Stimulated activated naive CD4-positive, alpha-beta T cell (primary cell): Measurements from ENCODE around the gene CFDP1.

Source experiments
- DNase-seq, 6 experiments: peaks; one replicate each; lab custom pipeline; 2025; lab: John Stamatoyannopoulos, UW

Gene CFDP1

GRCh38 chr16:75432828-75433731, at the start of gene CFDP1:
CFDP1 (minus strand) TSS chr16:75433503; CDS start chr16:75433352, 151 bp downstream.
- DNase-seq: peak; percentile 91 to 97 (median 93)

DNA sequence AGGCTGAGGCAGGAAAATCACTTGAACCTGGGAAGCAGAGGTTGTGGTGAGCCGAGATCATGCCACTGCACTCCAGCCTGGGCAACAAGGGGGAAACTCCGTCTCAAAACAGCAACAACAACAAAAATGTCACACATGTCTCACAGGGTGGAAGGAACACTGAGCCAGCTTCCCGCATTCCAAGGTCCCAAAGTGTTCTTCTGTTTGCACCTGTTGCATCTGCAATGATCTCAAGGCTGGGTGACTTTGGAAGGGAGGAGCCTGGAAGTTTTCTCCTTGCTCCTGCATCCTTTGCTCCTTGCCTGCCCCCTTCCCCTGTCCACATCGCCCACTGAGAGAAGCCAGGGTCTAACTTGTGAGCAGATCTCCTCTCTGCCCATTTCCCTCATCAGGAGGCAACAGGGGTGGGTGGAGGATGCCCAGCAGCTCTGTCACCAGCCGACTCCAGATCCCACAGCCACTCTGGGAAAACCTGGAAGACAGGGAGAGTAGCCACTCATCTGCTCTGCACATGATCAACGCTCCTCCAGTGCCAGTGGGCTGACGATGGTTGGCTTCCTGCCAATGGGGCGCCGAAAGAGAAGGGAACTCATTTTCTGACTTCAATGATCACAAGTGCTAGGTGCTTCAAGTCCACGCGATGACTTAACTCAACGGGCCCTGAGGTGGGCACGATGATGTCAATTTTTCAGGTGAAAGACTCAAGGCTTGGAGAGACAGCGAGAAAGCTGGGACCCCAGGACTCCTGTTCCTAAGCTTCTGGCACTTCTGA, 49.3 kb upstream of the CFDP1 start:
- DNase-seq: no peak

DNA sequence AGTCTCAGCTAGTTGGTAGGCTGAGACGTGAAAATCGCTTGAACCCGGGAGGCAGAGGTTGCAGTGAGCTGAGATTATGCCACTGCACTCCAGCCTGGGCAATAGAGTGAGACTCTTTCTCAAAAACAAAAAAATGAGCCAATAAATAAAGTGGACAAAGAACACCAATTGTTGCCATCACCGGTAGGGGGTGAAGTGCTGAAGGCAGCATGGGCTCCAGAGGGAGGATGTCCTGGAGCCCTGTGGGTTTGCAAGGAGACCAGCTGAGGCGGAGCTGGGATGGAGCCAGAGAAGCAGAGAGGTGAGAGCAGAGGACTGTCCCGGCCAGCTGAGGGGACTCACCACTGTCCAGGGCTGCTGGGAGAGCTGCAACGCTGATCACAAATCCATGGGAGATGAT, 48.2 kb upstream of the CFDP1 start:
- no peak for DNase-seq

- no peak for DNase-seq
Observed at GRCh38 chr16:75479421-75479990, 46.2 kb upstream of the CFDP1 start.

GRCh38 chr16:75478480-75479345, 45.4 kb upstream of the CFDP1 start:
- no peak for DNase-seq

DNA sequence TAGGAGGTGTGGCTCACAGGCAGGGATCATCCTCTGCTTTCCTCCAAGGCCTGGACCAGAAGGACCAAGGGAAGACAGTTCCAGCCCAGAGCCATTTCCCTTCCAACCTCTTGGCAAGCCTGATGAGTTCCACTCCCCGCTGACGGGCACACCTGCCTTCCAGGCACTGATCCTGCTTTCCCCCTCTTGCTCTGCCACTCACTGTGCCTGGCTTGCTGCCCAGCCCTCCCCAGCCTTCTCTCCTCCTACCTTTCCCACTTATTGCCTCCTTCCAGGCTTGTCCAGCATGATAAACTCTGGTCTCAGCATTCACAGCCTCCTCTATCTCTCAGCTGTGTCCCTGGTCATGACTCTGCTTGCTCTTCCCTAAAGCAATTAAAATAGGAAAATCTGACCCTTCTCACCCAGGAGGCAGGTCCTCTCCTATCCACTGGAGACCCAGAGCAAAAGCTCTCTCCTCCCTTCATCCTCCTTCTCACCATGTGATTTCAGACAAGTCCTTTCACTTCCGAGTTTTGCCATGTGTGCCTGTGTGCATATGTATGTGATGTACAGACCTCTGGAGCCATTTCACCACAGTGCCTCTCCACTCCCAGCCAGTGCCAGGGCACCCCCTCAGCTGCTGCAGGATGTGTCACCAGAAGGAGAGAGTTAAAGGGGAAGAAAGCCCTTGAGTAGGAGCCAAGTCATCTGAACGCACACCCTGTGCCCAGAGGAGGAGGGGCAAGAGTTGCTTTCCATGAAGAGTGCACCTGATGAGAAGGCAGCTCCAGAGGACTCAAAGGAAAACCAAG, 44.6 kb upstream of the CFDP1 start:
- no peak for DNase-seq

DNA sequence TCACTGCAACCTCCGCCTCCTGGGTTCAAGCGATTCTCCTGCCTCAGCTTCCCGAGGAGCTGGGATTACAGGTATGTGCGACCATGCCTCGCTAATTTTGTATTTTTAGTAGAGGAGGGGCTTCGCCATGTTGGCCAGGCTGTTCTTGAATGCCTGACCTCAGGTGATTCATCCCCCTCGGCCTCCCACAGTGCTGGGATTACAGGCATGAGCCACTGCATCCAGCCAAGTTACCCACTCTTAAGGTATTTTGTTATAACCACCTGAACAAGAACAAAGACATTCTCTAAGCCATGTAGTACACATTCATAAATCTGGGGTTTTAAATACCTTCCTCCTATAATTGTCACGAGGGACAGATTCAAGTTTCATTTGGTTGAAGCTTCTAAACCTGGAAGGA, 43.5 kb upstream of the CFDP1 start:
- DNase-seq: no peak

DNA sequence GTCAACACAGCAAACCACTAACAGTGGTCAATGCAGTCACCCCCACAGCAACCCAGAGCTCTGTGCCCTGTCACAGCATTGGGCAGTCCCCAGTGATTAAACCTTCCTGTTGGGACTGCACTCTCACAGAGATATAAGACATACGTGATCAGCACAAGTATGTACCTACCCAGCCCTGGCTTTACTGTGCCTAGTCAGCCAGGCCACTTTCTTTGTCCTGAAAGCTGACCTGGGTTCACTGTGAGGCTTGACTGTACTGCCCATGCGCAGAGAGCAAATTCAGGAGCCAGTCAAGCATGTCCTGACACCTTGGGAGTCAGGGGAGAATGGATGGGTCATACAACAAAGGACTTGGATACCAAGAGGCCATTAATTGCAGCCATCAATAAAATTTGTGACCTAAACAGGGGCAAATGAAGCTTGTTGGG, 42.1 kb upstream of the CFDP1 start:
- DNase-seq: no peak

- DNase-seq: no peak
Observed at GRCh38 chr16:75472908-75473877, 39.9 kb upstream of the CFDP1 start.

- peak in 4 of 6 experiments; percentile 14 to 50 (median 32) for DNase-seq
Observed at GRCh38 chr16:75471723-75472633, 38.7 kb upstream of the CFDP1 start.

- DNase-seq: no peak
Observed at GRCh38 chr16:75466760-75467159, 33.5 kb upstream of the CFDP1 start.

DNA sequence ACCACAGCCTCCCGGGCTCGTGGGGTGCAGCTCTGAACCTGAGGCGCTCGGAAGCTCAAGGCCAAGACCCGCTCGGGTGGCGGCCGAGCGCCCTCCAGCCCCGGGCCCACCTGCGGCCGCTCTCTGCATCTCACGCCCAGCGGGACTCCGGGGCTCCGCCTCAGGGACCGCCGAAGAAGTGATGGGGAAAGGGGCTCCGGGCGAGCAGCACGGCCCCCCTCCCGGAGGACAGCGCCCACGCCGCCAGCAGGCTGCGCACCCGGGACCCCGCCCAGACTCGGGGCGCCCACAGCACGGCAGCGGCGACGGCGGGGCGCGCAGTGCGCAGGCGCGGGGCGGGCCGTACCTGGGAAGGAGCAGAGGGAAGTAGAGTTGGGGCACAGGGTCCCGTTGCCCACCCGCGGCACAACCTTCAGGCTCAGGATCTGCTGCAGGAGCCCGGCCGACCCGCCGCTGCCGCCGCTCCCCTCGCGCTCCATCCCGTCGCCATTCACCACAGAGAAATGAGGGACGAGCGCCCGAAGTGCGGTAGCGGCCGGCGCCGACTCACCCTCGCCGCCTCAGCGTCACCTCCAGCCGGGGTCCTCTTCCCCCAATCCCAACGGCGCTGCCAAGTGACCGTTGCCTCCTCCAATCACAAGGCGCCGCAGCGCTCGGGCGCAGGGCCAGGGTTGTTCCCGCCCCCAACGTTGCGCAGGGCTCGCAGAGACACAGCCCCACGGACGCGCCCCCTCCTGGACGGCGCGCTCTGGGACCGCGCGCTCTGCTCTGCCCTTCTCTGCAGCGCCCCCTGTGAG, 31.0 kb upstream of the CFDP1 start, which contains the start of gene TMEM170A:
Gene TMEM170A (minus strand): TSS at position 568 of the 797 bp plus-strand sequence. CDS start 89 bp downstream, at position 479.
- DNase-seq: peak; percentile 96 to 99 (median 97)

DNA sequence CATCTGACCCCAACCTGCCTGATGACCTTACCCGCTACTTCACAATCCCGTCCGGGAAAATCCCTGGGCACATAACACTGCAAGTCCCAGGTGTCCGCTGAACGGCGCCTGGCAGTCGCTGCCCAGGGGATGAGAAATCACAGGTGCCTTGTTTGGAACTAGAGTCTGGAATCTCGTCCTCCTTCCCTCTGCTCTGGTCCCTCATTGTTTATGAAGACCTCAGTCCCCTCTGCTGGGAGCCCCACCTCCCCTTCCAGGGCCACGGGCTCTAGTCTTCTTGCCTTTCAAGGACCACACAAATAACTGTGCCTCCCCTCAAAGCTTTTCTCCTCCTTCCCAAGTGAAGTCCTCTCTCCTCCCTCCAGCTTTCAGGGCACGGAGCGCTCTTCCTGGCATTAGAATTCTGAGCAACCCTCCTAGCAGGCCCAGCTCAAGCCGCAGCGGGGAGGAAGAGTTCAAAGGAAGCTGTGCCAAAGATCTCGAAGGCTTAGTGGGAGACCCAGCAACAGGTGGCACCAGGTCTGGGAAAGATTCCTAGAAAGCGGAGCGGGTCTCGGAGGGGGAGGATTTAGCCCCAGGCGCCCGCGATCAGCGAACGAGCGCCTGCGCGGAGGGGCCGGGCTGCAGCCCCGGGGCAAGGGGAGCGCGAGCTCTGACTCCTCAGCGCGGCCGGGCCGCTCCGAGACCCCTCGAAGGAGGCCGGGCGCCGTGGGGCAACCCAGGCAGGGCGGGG, 30.3 kb upstream of the CFDP1 start:
- DNase-seq: peak in 1 of 6 experiments; percentile 43

- DNase-seq: peak in 3 of 6 experiments; percentile 10 to 33 (median 22)
Observed at GRCh38 chr16:75462806-75463205, 29.5 kb upstream of the CFDP1 start.

- DNase-seq: no peak
Observed at GRCh38 chr16:75461575-75461974, 28.3 kb upstream of the CFDP1 start.

- DNase-seq: no peak
Observed at GRCh38 chr16:75460446-75460845, 27.1 kb upstream of the CFDP1 start.

DNA sequence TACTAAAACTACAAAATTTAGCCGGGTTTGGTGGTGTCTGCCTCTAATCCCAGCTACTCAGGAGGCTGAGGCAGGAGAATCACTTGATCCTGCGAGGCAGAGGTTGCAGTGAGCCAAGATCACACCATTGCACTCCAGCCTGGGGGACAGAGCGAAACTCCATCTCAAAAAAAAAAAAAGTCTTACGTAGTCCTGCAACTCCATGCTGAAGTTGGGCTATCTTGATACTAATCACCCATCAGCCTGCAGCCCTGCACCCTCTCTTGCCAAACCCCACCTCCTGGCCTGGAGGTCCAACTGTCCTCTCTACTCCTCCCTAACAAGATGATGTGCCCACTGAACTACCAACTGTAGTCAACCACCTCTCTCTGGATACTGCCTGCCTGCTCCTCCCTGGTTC, 26.4 kb upstream of the CFDP1 start:
- no peak for DNase-seq
